ENCODE results near the gene NAPSA.
"Not testable (repeated sequence)": the region's sequence is repeated elsewhere in the genome, so short reads cannot be mapped to it uniquely, and the experiment has no call there.

The NAPSA gene

GRCh38 chr19:50358483-50359327 lies 6.7 kb downstream of the NAPSA start:
- DNase-seq (ENCODE audit: low read depth) = peak; percentile 62

- peak; percentile 75 for DNase-seq (ENCODE audit: low read depth)
These were observed 8.0 kb downstream of the NAPSA start for GRCh38 chr19:50357178-50358100.

- no peak for DNase-seq (ENCODE audit: low read depth)
These were observed 8.7 kb downstream of the NAPSA start for GRCh38 chr19:50356691-50357177.

- DNase-seq (ENCODE audit: low read depth) = not testable (repeated sequence)
These were observed 12.0 kb downstream of the NAPSA start for GRCh38 chr19:50353487-50353880.

GRCh38 chr19:50352242-50352641 lies 13.2 kb downstream of the NAPSA start:
- DNase-seq (ENCODE audit: low read depth) = no peak

- no peak for DNase-seq (ENCODE audit: low read depth)
These were observed 16.0 kb downstream of the NAPSA start for GRCh38 chr19:50349277-50350057.

- DNase-seq (ENCODE audit: low read depth) = not testable (repeated sequence)
These were observed 18.3 kb downstream of the NAPSA start for GRCh38 chr19:50347089-50347581.

- DNase-seq (ENCODE audit: low read depth) = no peak
These were observed 20.6 kb downstream of the NAPSA start for GRCh38 chr19:50344661-50345318.

- DNase-seq (ENCODE audit: low read depth) = no peak
These were observed 24.3 kb downstream of the NAPSA start for GRCh38 chr19:50341091-50341564.

- no peak for DNase-seq (ENCODE audit: low read depth)
These were observed 25.1 kb downstream of the NAPSA start for GRCh38 chr19:50340331-50340730.

GRCh38 chr19:50337031-50337430 lies 28.4 kb downstream of the NAPSA start:
- DNase-seq (ENCODE audit: low read depth) = not testable (repeated sequence)

- no peak for DNase-seq (ENCODE audit: low read depth)
These were observed 30.6 kb downstream of the NAPSA start for GRCh38 chr19:50334741-50335421.

- peak; percentile 59 for DNase-seq (ENCODE audit: low read depth)
These were observed 31.5 kb downstream of the NAPSA start for GRCh38 chr19:50333737-50334617.

GRCh38 chr19:50333235-50333736 lies 32.2 kb downstream of the NAPSA start:
- peak; percentile 83 for DNase-seq (ENCODE audit: low read depth)

- DNase-seq (ENCODE audit: low read depth) = no peak
These were observed 33.0 kb downstream of the NAPSA start for GRCh38 chr19:50332244-50333038.

GRCh38 chr19:50331994-50332243 lies 33.5 kb downstream of the NAPSA start:
- no peak for DNase-seq (ENCODE audit: low read depth)

GRCh38 chr19:50331221-50331993 lies 34.0 kb downstream of the NAPSA start:
- DNase-seq (ENCODE audit: low read depth) = no peak
